A673 (cell line): Measurements from ENCODE around the gene GMDS. TPM values are rescaled to one million over a fixed set of nuclear protein-coding genes. Genes with fewer than 3 reads are reported as not detected.

Source experiments
- BruUV-seq: library from RNA; stranded (reverse); fragments of 400-500 nt; replicated peaks from 2 replicates; lab custom pipeline; 2021; lab: Mats Ljungman, UMichigan
- CTCF ChIA-PET: fragments of 300-600 bp; sonication (Branson Sonifier 250); formaldehyde crosslinking; loops from one replicate; lab custom pipeline; 2022; ENCODE audit warnings: antibody characterized with exemption; lab: Charles Lee
- POLR2A ChIA-PET: fragments of 300-600 bp; sonication (Branson Sonifier 250); formaldehyde crosslinking; loops from one replicate; lab custom pipeline; 2022; ENCODE audit warnings: antibody characterized with exemption; ENCODE audit not compliant: low non-redundant PET; lab: Charles Lee
- DNase-seq: peaks from one replicate; pipeline ENCODE4 v3.0.0-alpha.2; 2015; ENCODE audit warnings: low spot score
- H3K27ac ChIP-seq: fragments of 200-600 bp; sonication (generic); 2 replicates; pipeline ENCODE4 v1.5.1; 2016; ENCODE audit warnings: mixed run types, low read depth, mild to moderate bottlenecking, mixed read lengths, antibody characterized with exemption, low read length; ENCODE audit not compliant: poor library complexity, severe bottlenecking
- H3K27me3 ChIP-seq: fragments of 200-600 bp; sonication (generic); replicated peaks from 2 replicates; pipeline ENCODE4 v1.6.1; 2017; ENCODE audit warnings: mixed run types, low read depth, mild to moderate bottlenecking, mixed read lengths, antibody characterized with exemption, low read length; ENCODE audit not compliant: insufficient read depth, poor library complexity
- H3K36me3 ChIP-seq: fragments of 200-600 bp; sonication (generic); 2 replicates; pipeline ENCODE4 v1.6.1; 2016; ENCODE audit warnings: mixed run types, mild to moderate bottlenecking, mixed read lengths, antibody characterized with exemption, low read length; ENCODE audit not compliant: insufficient read depth, poor library complexity, severe bottlenecking
- H3K4me1 ChIP-seq: fragments of 200-600 bp; sonication (generic); 2 replicates; pipeline ENCODE4 v1.6.1; 2017; ENCODE audit warnings: mixed run types, mild to moderate bottlenecking, mixed read lengths, antibody characterized with exemption, low read length; ENCODE audit not compliant: insufficient read depth, poor library complexity, severe bottlenecking
- H3K4me3 ChIP-seq: fragments of 200-600 bp; sonication (generic); 2 replicates; pipeline ENCODE4 v1.5.1; 2016; ENCODE audit warnings: low read depth, mixed run types, mild to moderate bottlenecking, mixed read lengths, low read length; ENCODE audit not compliant: poor library complexity, severe bottlenecking
- H3K9me3 ChIP-seq: fragments of 200-600 bp; sonication (generic); 2 replicates; pipeline ENCODE4 v1.6.1; 2016; ENCODE audit warnings: mixed run types, low read depth, mild to moderate bottlenecking, mixed read lengths, antibody characterized with exemption, low read length; ENCODE audit not compliant: poor library complexity, severe bottlenecking
- CTCF ChIP-seq: fragments of 300-800, 200-600 bp; sonication (generic); conservative IDR thresholded peaks from 2 replicates; pipeline ENCODE4 v1.5.1; 2017; ENCODE audit warnings: low read depth, mild to moderate bottlenecking, antibody characterized with exemption, low read length, moderate library complexity, mixed read lengths
- EZH2 ChIP-seq: fragments of 200-600 bp; sonication (generic); IDR thresholded peaks from 2 replicates; pipeline ENCODE4 v1.6.1; 2017; ENCODE audit warnings: borderline replicate concordance, low read depth, mild to moderate bottlenecking, mixed read lengths, antibody characterized with exemption, low read length; ENCODE audit not compliant: poor library complexity, severe bottlenecking
- intact Hi-C: fragments of 100-400 bp; cut with micrococcal nuclease; formaldehyde crosslinking; loops from one replicate; pipeline ENCODE4 v1.10.0; 2022; ENCODE audit not compliant: unreplicated experiment
- total RNA-seq: library from RNA; stranded (reverse); gene quantifications from 2 replicates; pipeline ENCODE4 v1.2.3, GENCODE V29; 2021

GMDS gene
- total RNA-seq, 1 experiment from 2014 or later = 15.2 TPM

DNA sequence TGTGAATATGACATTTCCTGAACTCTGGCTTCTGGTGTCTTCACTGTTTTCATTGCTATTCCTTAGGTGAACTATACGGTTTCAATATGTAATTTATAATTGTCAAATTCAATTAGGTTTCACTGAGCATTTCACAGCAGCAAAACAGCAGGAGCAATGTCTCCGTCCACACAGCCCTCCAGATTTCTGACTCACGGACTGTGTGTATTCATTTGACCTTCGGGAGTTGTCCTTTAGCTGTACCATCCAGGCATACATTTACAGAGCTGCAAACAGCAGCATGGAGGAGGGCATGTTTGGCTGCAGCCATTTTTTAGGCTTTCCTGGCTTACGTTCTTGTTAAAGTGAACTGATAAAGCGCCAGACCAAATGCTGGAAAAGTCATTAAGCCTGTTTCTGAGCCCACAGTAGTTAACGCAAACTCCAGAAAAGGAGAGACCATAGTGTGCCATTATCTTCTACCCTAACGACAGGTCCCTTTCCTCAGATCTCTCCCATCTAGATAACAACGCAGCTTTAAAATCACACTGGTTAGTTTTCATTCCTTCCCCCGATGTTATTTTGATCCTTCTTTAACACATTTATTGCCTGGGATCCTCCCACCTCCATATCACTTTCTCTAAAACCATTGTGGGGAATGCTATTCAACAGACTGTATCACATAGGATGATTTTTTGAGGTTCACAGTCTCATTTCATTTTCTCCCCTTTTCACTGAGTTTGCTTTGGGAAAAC, 617.4 kb downstream of the GMDS start:
- intact Hi-C loops = no loop called here
- DNase-seq = no peak
- no peaks in the 10 kb centered on the region for H3K36me3 ChIP-seq
- no TSS peak for BruUV-seq
- no peak overlapping the region for H3K4me3 ChIP-seq
- CTCF ChIA-PET = interaction anchor here (1.0 kb wide), 1 partner anchor 32 kb away, joined by 3 read pairs; no protein-coding TSS in a partner anchor
- H3K9me3 ChIP-seq = no peaks in the 10 kb centered on the region
- TF ChIP-seq CTCF (no peak), EZH2 (no peak)
- peaks cover 64% of the 10 kb centered on the region for H3K27me3 ChIP-seq
- H3K4me1 ChIP-seq = peaks cover 14% of the 10 kb centered on the region
- POLR2A ChIA-PET = no interaction called here
- H3K27ac ChIP-seq = no peak overlapping the region

- no peak overlapping the region for H3K27ac ChIP-seq
- H3K9me3 ChIP-seq = no peaks in the 10 kb centered on the region
- intact Hi-C loops = no loop called here
- no peak for TF ChIP-seq CTCF
- TF ChIP-seq EZH2 = no peak
- H3K36me3 ChIP-seq = no peaks in the 10 kb centered on the region
- no peak overlapping the region for H3K4me3 ChIP-seq
- no TSS peak for BruUV-seq
- ChIA-PET CTCF (no interaction called here), POLR2A (no interaction called here)
- H3K27me3 ChIP-seq = peaks cover 64% of the 10 kb centered on the region
- peak; percentile 54 for DNase-seq
- H3K4me1 ChIP-seq = peaks cover 14% of the 10 kb centered on the region
Measured at GRCh38 chr6:1626481-1626880, 618.9 kb downstream of the GMDS start.

- DNase-seq = peak; percentile 61
- intact Hi-C loops = no loop called here
- H3K4me3 ChIP-seq = peak overlapping the region; percentile 54
- TF ChIP-seq EZH2 (no peak), CTCF (no peak)
- H3K4me1 ChIP-seq = peaks cover 14% of the 10 kb centered on the region
- no TSS peak for BruUV-seq
- H3K27ac ChIP-seq = no peak overlapping the region
- POLR2A ChIA-PET = no interaction called here
- no peaks in the 10 kb centered on the region for H3K9me3 ChIP-seq
- CTCF ChIA-PET = no interaction called here
- H3K36me3 ChIP-seq = no peaks in the 10 kb centered on the region
- H3K27me3 ChIP-seq = peaks cover 64% of the 10 kb centered on the region
Measured at GRCh38 chr6:1625794-1626435, 619.5 kb downstream of the GMDS start.
